HT1080 (cell line): Measurements from ENCODE around the gene SERPINI1. TPM values are rescaled to one million over a fixed set of nuclear protein-coding genes. Genes with fewer than 3 reads are reported as not detected.

Source experiments
- DNase-seq: peaks from one replicate; pipeline ENCODE4 v3.0.0-alpha.2; 2015; ENCODE audit warnings: low read depth
- total RNA-seq: library from RNA; depleted of rRNA; stranded (reverse); fragments of >200 nt; shearing (Covaris generic); gene quantifications from 2 replicates; pipeline ENCODE4 v1.2.3, GENCODE V29; 2014

The SERPINI1 gene
- total RNA-seq, 1 experiment from 2014 or later: 5.1 TPM

DNA sequence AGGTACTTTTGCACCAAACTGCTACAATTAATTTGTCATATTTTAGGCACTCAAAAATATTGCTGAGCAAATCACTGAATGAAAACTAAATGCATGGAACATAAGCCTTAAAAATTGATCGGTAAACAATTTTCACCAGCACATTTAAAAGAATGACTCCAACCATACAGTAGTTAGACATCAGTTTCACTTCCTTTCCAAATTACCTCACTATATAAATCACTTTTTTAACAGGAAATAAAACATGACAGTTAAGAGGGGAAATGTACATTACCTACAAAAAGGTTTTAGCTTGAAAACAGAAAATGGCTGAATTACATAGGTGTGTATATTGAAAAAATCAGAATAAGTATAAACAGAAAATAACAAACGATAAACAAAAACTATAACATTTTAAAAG, 108.4 kb downstream of the SERPINI1 start:
- DNase-seq: no peak

DNA sequence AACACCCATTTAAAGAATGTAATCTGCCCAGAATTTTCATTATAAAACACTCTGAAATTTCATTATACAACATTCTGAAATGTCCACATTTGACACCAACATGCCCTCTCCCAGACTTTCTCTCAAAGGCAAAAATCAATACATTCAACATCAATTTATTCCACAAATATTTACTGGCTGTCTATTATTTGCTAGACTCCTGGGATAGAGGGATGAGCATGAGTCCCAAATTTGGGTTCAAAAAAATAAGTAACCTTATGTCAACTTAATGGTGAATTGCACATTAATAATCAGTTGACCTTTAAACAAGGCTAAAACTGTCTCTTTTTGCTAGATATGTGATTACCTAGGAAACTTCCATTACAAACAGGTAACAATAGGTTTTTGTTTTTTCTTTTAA, 109.0 kb downstream of the SERPINI1 start:
- DNase-seq: no peak

DNA sequence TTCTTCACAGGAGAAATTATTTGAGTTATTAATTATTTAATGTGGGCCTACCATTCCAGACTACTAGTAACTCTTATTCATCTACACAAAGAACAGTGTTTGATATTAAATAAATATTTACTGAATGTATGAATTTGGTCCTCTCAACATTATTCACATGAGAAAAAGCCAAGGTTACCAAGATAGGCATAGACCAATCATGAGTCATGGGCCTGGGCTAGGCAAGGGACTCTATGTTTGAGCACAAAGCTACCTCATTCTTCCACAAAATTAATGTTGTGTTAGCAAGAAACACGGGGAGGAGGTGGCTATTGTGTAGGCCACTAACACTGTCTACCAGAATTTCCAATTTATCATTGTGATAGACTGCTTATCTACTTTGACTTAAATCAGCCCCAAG, 115.7 kb downstream of the SERPINI1 start:
- DNase-seq: peak; percentile 44

- DNase-seq: no peak
These were observed 116.2 kb downstream of the SERPINI1 start for GRCh38 chr3:167851749-167852148.

DNA sequence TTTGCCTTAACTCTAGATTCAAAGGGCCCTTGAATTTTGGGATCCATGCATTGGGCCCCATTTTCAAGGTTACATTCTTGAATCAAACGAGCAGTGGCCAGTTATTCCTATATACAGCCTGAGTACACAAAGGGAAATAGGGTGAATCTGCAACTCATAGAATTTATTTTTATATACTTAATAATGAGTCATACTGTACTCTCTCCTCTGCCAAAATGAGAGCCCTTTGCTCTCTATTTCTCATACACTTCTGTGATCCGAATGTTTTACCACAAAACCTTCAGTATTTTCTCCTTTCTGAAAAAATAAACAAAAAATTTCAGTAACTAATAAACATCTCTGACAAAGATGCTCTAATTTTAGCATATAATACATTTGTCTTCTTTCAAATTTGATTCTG, 116.7 kb downstream of the SERPINI1 start:
- DNase-seq: no peak

DNA sequence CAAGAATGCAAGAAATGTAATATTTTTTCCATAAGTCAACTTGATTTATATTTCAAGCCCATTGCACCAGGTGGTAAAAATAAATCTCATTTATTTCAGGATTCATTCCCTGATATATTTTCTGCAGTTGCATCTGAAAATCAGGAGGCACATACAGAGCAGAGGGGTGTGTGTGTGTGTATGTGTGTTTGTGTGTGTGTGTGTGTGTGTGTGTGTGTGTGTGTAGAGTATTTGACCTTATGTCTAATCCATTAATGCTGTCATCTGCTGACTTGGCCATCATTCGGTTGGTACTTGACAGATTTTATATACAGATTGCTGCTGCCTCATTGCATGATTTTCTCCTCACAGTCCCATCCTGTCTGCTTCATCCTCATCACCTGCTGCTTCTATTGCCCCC, 118.5 kb downstream of the SERPINI1 start:
- DNase-seq: no peak

GRCh38 chr3:167854846-167855245, 119.3 kb downstream of the SERPINI1 start:
- DNase-seq: no peak

GRCh38 chr3:167855306-167855705, 119.8 kb downstream of the SERPINI1 start:
- no peak for DNase-seq

DNA sequence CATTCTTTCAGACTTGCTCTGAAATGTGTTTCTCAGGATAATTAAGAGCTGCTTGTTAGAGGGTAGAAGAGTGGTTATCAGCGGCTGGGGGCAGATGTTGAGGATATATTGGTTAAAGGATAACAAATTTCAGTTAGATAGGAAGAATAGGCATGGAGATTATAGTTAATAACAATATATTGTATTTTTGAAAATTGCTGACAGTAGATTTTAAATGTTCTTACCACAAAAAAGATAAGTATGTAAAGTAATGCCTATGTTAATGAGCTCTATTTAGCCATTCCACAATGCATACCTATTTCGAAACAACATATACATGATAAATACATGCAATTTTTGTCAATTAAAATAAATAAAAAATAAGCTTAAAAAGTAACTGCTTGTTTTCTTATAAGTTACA, 123.3 kb downstream of the SERPINI1 start:
- DNase-seq: no peak

DNA sequence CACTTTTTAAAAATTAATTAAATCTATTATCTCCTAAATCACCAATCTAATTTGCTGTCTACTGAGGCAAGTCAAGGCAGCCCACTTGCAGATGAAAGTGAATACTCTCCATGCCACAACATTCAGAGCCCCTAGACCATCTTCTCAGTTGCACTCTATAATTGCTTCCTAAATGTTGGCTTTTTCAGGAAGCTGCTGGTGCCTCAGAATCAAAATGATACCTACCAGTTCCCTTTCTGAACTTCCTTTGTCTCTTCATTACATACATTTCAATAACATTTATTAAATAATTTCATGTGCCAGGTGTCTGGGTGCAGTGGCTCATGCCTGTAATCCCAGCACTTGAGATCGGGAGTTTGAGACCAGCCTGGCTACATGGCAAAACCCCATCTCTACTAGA, 124.1 kb downstream of the SERPINI1 start:
- DNase-seq: no peak

DNA sequence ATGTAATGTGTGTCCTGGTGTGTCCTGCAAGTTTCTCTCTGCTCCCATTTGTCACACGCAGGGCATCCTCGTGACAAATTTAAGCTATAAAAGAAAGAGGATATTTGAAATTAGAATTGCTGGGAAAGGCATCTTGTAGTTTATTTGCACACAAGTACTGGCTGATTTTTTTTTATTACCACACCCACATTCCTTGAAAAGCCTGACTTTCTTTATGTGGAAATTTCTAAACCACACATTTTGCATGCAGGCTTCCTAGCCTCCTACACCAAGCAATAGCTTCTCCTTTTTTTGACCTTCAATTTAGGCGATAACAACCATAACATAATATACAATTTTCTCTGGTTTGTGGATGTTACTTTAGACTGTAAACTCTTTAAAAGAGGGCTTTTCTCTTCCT, 126.1 kb downstream of the SERPINI1 start:
- peak; percentile 23 for DNase-seq

DNA sequence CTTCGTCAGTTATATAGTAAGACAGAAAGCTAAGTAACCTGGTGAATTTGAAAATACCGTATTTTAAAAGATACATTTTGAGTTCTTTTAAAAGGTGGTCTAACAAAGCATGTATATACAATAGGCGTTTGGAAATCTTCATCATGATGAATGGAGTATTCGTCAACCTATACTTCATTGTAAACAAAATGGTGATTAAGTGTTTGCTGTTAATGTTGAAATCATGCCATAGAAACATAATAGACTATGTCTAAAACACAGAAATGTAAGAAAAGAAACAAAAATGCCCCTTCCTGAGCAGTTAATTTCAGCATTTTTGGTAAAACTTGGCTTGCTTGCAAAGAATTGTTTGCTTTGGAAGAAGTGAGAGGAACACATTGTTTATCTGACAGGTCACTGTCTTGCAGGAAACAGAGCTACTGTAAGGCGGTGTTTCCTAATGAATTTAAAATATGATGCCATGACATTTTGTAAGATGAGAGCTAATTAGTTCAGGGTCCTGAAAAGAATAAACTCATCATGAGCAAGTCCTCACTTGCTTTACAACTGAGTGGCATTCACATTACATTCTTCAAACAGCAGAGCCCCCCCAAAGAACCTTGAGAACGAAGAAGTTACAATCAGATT, 126.7 kb downstream of the SERPINI1 start:
- no peak for DNase-seq

DNA sequence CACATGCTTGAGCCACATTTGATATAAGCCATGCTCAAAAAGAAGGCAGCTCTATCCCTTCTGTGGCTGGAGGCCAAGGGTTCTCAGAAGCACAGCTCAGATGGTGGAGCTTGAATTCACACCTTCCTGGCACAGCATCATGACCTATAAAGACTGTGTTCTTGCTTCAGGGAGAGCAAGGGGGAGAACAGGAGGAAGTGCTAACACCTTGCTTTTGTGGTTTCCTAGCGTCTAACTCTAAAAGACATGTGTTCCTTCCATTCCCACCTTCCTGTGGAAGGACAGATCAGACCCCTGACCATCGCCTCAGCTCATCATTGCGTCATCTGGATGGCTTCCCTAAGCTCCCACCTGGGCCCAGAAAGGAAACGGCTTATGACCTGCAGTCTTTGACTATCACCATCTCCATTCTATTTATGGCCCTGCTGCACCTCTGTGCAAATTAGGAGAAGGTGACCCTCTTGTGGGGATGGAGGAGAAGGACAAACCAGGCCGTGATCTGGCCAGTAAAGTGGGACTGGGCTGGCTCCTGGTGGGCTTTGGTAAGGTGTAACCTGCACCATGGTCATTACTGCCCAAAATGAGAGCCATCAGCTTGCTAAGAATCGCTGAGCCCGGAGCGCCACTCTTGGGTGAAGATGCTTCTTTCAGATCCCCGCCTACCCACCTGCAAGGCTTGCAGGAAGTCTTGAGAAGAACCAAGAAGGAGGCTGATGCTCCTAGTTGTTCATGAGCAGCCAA, 128.5 kb downstream of the SERPINI1 start:
- no peak for DNase-seq

- no peak for DNase-seq
These were observed 129.0 kb downstream of the SERPINI1 start for GRCh38 chr3:167864552-167864874.

DNA sequence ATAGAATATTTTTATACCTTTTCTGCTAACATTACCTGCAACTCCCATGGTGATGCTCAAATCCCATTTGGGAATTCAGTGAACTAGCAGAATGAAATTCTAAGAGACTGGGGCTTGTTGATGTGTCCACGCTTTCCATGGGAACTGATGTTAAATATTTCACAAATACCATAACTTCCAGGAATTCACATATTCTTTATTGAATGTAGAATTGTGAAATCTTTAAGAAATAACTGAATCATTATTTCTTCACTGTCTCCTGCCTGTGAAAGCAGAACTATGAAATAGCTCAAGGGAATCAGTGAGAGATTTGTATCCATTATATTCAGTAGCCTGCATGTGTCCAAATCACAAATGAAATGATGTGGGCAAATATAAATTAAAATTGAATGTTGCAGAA, 130.8 kb downstream of the SERPINI1 start:
- no peak for DNase-seq

GRCh38 chr3:167867981-167868380, 132.5 kb downstream of the SERPINI1 start:
- DNase-seq: no peak

GRCh38 chr3:167870181-167870580, 134.7 kb downstream of the SERPINI1 start:
- DNase-seq: no peak

GRCh38 chr3:167870759-167871158, 135.2 kb downstream of the SERPINI1 start:
- no peak for DNase-seq

- no peak for DNase-seq
These were observed 136.5 kb downstream of the SERPINI1 start for GRCh38 chr3:167872032-167872431.

GRCh38 chr3:167872941-167873340, 137.4 kb downstream of the SERPINI1 start:
- no peak for DNase-seq

- DNase-seq: no peak
These were observed 139.3 kb downstream of the SERPINI1 start for GRCh38 chr3:167874671-167875372.
